Neutrophil (primary cell): ENCODE results near the gene JMJD7.

Experiments used
- H3K27ac ChIP-seq: fragments of 200-600 bp; sonication (generic); 2 replicates; pipeline ENCODE4 v1.5.1; 2016; ENCODE audit warnings: mild to moderate bottlenecking, moderate library complexity
- H3K27me3 ChIP-seq: fragments of 200-600 bp; sonication (generic); 2 replicates; pipeline ENCODE4 v1.6.0; 2016; ENCODE audit warnings: mild to moderate bottlenecking
- H3K36me3 ChIP-seq: fragments of 200-600 bp; sonication (generic); 2 replicates; pipeline ENCODE4 v1.5.1; 2017
- H3K4me1 ChIP-seq, 2 experiments: fragments of 200-600 bp in 1 of 2; sonication (generic) in 1 of 2; 1 replicate in 1 of 2; 2 replicates in 1 of 2; pipeline versions ENCODE4 v1.5.1 to v1.6.1; 2013 to 2016; ENCODE audit warnings: low read depth in 1 of 2, low read length in 1 of 2, mild to moderate bottlenecking in 1 of 2, moderate library complexity in 1 of 2; ENCODE audit not compliant: control insufficient read depth in 1 of 2, insufficient read depth in 1 of 2
- H3K4me3 ChIP-seq, 2 experiments: fragments of 200-600 bp in 1 of 2; sonication (generic) in 1 of 2; 1 replicate in 1 of 2; 2 replicates in 1 of 2; pipeline ENCODE4 v1.5.1; 2013 to 2016; ENCODE audit warnings: low read depth in 1 of 2, low read length in 1 of 2, mild to moderate bottlenecking in 1 of 2, moderate library complexity in 1 of 2
- H3K9me3 ChIP-seq: fragments of 200-600 bp; sonication (generic); 2 replicates; pipeline ENCODE4 v1.5.1; 2016
- TF ChIP-seq, protein P1 (sequence below): fragments of 200-600 bp; sonication (generic); IDR thresholded peaks from 2 replicates; pipeline ENCODE4 v1.5.1; 2016; ENCODE audit warnings: antibody characterized with exemption

Gene JMJD7

DNA sequence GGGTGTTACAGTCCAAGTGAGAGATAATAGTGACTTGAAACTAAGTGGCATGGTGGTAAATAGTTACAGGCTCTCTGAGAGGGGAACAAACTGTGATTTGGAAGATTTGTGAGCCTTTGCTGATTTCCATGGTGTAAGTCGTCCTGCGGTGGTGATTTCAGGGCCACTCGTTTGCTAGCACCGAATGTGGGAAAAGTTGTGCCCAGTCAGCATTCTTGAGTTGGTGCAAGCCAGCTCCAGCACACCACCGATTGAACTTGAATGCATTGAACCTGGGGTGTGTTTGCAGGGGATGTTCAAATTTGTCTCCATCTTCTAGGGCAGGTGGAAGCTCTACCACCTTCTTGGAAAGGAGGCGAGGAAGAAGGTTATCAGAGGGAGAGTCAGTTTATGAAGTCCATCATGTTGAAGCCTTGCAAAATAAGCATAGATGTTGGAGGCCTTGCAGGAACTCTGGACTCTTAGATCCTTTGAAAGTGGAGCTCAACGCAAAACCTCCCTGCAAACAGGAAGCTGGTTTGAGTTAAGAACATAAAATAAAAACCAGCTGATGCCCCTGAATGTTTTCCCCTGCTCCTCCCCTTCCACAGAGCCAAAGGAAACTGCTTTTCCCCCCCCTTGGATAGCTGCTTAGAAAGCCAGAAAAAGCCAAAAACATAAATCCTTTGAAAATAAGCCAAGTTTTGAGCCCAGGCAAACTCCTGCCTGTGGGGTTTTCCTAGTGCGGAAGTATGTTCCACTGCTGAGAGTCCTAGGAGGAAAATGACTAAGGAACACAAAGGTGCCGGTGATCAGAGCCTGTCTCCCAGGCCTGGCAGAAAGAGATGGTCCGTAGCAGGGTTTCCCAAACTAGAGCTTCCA, 31.7 kb upstream of the JMJD7 start:
- Histone ChIP-seq H3K4me1 (no peaks in the 10 kb centered on the region), H3K27me3 (no peaks in the 10 kb centered on the region), H3K4me3 (no peak overlapping the region), H3K36me3 (no peaks in the 10 kb centered on the region), H3K9me3 (no peaks in the 10 kb centered on the region), H3K27ac (no peak overlapping the region)
- TF ChIP-seq, protein P1, sequence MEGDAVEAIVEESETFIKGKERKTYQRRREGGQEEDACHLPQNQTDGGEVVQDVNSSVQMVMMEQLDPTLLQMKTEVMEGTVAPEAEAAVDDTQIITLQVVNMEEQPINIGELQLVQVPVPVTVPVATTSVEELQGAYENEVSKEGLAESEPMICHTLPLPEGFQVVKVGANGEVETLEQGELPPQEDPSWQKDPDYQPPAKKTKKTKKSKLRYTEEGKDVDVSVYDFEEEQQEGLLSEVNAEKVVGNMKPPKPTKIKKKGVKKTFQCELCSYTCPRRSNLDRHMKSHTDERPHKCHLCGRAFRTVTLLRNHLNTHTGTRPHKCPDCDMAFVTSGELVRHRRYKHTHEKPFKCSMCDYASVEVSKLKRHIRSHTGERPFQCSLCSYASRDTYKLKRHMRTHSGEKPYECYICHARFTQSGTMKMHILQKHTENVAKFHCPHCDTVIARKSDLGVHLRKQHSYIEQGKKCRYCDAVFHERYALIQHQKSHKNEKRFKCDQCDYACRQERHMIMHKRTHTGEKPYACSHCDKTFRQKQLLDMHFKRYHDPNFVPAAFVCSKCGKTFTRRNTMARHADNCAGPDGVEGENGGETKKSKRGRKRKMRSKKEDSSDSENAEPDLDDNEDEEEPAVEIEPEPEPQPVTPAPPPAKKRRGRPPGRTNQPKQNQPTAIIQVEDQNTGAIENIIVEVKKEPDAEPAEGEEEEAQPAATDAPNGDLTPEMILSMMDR: no peak

DNA sequence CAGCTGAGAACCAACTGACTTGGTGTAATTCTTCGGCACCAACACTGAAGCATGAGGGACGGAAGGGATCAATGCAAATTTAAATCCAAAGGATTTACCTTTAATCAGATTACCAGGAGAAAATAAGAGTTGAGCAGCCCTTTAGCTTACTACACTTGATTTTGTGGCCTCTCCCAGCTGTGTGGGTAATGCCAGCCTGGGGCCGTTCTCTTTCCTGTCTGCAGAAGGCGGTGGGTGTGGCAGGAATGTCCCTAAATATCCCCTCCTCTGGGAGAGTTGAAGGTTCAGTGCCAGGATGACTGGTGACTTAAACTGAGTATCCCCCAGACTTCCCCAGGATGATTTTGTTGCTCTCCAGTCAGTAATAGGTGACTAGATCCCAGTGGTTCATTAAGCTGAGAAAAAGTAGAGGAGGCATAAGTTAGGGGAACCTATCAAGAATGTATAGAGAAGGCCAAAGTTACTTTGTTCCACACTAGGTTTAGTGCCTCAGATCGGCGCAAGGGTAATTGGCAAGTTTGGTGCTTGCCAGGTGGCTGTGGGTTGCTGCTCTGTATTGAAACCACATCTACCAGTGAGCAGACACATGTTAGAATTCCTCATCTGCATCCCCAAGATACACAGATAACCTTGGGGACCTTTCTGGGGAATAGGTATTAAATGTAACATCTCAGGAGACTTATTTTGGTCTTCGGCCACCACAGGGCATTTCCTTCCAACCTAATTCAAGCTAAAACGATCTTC, 30.5 kb upstream of the JMJD7 start:
- Histone ChIP-seq H3K9me3 (no peaks in the 10 kb centered on the region), H3K27me3 (no peaks in the 10 kb centered on the region), H3K36me3 (no peaks in the 10 kb centered on the region), H3K27ac (no peak overlapping the region), H3K4me3 (no peak overlapping the region), H3K4me1 (no peaks in the 10 kb centered on the region)
- TF ChIP-seq, protein P1: no peak

DNA sequence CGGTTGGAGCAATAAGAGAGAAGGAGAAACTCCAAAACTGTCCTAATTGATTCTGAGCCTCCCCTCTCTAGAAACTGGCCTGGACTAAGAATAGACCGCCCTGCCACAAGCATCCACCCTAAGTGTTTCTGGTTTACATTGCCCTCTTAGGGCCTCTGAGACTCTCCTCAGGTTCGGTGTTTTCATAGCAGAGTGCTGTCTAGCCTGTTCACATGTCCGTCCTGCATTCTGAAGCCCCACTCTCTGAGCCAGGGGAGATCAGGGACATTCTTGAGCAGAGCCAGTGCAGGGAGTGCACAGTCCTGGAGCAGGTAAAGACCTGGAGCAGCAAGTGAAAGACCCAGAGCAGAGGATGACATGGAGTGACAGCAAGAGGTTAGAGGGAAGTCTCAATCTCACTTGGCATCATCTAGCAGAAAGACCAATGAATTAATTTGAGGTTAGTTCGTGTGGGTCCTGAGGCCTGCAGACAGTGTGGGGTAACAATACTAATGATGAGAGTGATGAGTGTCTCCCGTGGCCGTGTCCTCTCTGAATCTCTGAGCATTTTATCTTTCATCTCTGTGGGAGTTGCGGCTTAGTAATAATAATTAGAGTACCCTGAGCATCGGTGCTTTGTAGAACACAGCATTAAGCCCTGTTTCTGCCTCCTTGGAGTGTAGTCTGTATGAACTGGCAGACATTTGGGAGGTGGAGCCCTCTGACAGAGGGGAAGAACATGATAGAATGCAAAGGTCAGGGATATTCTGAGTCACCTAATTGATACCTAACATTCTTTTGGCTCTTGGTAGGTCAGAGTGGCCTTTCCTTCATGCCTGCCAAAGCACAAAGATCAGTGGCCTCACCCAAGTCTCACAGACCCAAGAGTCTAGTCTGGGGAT, 29.0 kb upstream of the JMJD7 start:
- no peaks in the 10 kb centered on the region for H3K36me3 ChIP-seq
- H3K27ac ChIP-seq: no peak overlapping the region
- TF ChIP-seq, protein P1: no peak
- H3K4me1 ChIP-seq: no peaks in the 10 kb centered on the region
- no peak overlapping the region for H3K4me3 ChIP-seq
- no peaks in the 10 kb centered on the region for H3K9me3 ChIP-seq
- no peaks in the 10 kb centered on the region for H3K27me3 ChIP-seq

DNA sequence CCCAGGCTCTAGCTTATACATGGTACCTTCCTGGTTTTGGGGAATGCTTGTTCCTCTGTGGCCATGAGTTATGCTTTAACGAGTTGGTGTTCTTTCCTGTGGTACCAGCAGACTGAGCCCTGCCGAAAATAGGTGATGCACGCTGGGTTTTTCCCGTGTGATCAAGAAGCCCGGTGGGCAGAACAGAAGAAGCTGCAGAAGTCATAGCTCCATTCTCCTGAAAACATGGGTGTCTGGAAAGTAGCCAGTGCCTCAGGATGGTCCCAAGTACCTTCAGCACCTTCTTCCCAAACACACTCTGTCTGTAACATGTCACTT, 28.4 kb upstream of the JMJD7 start:
- H3K27me3 ChIP-seq: no peaks in the 10 kb centered on the region
- no peak overlapping the region for H3K27ac ChIP-seq
- no peaks in the 10 kb centered on the region for H3K4me1 ChIP-seq
- H3K36me3 ChIP-seq: no peaks in the 10 kb centered on the region
- H3K9me3 ChIP-seq: no peaks in the 10 kb centered on the region
- H3K4me3 ChIP-seq: no peak overlapping the region
- TF ChIP-seq, protein P1: no peak

DNA sequence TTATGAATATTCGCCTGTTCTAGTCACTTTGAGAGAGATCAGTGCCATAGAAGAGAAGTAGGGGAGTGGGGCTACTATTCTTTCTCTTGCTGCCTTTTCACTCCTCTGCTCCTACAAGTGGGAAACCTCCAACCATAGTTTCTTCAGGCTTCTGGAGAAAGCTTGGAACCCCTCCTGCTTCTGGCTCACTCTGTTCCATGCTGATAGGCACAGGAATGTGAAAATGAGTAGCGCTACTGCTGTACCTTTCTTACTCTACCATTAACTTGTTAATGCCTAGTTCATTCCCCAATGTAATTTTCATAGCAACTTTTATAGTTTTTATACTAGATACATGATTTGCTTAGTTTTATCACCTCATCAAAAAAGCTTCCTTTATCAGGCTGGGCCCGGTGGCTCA, 26.7 kb upstream of the JMJD7 start:
- Histone ChIP-seq H3K4me1 (no peaks in the 10 kb centered on the region), H3K36me3 (no peaks in the 10 kb centered on the region), H3K4me3 (no peak overlapping the region), H3K9me3 (no peaks in the 10 kb centered on the region), H3K27ac (no peak overlapping the region), H3K27me3 (no peaks in the 10 kb centered on the region)
- TF ChIP-seq, protein P1: no peak
